ENCODE data around the gene COL6A1. TPM values are rescaled to one million over a fixed set of nuclear protein-coding genes. Genes with fewer than 3 reads are reported as not detected.
"Not testable (repeated sequence)": the region's sequence is repeated elsewhere in the genome, so short reads cannot be mapped to it uniquely, and the experiment has no call there.

The COL6A1 gene
- total RNA-seq, 1 experiment from 2014 or later: 193 TPM

DNA sequence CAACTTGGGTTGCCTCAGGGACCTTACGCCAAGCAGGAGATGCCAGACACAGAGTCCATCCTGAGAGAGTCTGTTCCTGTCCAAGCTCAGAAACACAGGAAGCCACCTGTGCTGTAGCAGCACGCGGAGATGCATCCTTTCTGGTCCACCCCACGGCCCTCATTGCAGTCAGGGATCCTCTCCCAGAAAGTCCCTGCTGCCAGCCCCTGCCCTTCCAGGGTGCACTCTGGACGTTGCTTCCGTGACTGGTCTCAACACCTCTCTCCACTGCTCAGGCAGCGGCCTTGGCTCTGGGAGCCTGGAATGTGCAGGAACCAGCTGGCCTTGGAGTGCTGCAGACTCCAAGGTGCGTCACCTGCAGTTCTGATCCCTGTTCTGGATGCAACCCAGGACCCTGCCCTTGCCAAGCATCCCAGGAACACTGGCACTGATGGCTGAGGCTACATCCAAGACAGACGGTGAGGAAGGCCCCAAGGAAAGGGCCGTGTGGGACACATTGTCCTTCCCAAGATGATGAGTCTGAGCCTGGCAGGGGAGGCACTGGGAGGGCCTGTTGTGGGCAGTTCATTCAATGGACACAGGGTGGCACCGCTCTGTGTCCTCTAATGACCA is 21.7 kb upstream of the COL6A1 start:
- TF ChIP-seq, protein P1, sequence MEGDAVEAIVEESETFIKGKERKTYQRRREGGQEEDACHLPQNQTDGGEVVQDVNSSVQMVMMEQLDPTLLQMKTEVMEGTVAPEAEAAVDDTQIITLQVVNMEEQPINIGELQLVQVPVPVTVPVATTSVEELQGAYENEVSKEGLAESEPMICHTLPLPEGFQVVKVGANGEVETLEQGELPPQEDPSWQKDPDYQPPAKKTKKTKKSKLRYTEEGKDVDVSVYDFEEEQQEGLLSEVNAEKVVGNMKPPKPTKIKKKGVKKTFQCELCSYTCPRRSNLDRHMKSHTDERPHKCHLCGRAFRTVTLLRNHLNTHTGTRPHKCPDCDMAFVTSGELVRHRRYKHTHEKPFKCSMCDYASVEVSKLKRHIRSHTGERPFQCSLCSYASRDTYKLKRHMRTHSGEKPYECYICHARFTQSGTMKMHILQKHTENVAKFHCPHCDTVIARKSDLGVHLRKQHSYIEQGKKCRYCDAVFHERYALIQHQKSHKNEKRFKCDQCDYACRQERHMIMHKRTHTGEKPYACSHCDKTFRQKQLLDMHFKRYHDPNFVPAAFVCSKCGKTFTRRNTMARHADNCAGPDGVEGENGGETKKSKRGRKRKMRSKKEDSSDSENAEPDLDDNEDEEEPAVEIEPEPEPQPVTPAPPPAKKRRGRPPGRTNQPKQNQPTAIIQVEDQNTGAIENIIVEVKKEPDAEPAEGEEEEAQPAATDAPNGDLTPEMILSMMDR (conservative IDR thresholded peaks at IDR 0.05): no peak
- Histone ChIP-seq H3K4me1 (ENCODE audit: insufficient read depth, low read length) (no peaks in the 10 kb centered on the region), H2BK20ac (ENCODE audit: low read depth, low read length, poor library complexity, severe bottlenecking) (no peak overlapping the region), H3K79me1 (ENCODE audit: insufficient read depth, low read depth, low read length, poor library complexity, severe bottlenecking) (no peaks in the 10 kb centered on the region), H3K4me2 (ENCODE audit: insufficient read depth, insufficient read length, low read length) (no peak overlapping the region), H2BK5ac (ENCODE audit: insufficient read length, low read length) (no peak overlapping the region), H2BK15ac (ENCODE audit: low read depth, low read length) (no peak overlapping the region), H3K9me3 (ENCODE audit: control insufficient read depth, low read depth, low read length) (peaks cover 17% of the 10 kb centered on the region), H3K14ac (ENCODE audit: insufficient read depth, low read length) (no peak overlapping the region), H2AK5ac (ENCODE audit: insufficient read length, low read length) (no peak overlapping the region), H3K23ac (ENCODE audit: insufficient read length, low read depth, low read length) (no peak overlapping the region), H4K91ac (ENCODE audit: insufficient read length, low read depth, low read length) (no peak overlapping the region), H2BK120ac (ENCODE audit: low read depth, low read length, poor library complexity, severe bottlenecking) (no peak overlapping the region), H3K27ac (ENCODE audit: insufficient read length, low read depth, low read length) (no peak overlapping the region), H4K8ac (replicated peaks; ENCODE audit: insufficient read length, low read depth, low read length) (no peak overlapping the region), H3K27me3 (ENCODE audit: insufficient read depth, low read length) (no peaks in the 10 kb centered on the region), H4K5ac (ENCODE audit: insufficient read length, low read depth, low read length) (no peak overlapping the region), H3K79me2 (ENCODE audit: insufficient read depth, low read length) (no peaks in the 10 kb centered on the region), H3T11ph (ENCODE audit: low read length) (no peak overlapping the region), H2BK12ac (ENCODE audit: insufficient read length, low read depth, low read length) (no peak overlapping the region), H3K18ac (ENCODE audit: insufficient read length, low read depth, low read length) (no peak overlapping the region), H3K9ac (ENCODE audit: extremely low read depth, insufficient read length, low read length) (no peak overlapping the region), H2AFZ (ENCODE audit: low read length) (no peak overlapping the region), H3K56ac (ENCODE audit: insufficient read length, low read depth, low read length) (no peak overlapping the region), H3K4ac (ENCODE audit: low read depth, low read length) (no peak overlapping the region), H3K23me2 (ENCODE audit: insufficient read length, low read depth, low read length, poor library complexity, severe bottlenecking) (no peaks in the 10 kb centered on the region), H4K20me1 (ENCODE audit: control insufficient read depth, insufficient read depth, insufficient read length) (no peaks in the 10 kb centered on the region)
- Mint-ChIP-seq H3K27me3 (ENCODE audit: low read depth) (peaks cover 61% of the 10 kb centered on the region), H3K36me3 (ENCODE audit: insufficient read depth in 1 of 3, low read depth in 3 of 3) (peaks cover 23 to 44% (median 42%) of the 10 kb centered on the region in 3 experiments), H3K9me3 (peaks cover 55 to 63% of the 10 kb centered on the region in 2 experiments), H3K4me1 (peaks cover 0 to 2% of the 10 kb centered on the region in 2 experiments; a peak in 1 of 4 replicates), H3K27ac (no peak overlapping the region), H3K4me3 (no peak overlapping the region)
- WGBS (ENCODE audit: extremely low coverage, insufficient read length, low lambda C conversion rate): no CpG with 5 or more reads among the region's 11 CpGs
- no peak for DNase-seq

DNA sequence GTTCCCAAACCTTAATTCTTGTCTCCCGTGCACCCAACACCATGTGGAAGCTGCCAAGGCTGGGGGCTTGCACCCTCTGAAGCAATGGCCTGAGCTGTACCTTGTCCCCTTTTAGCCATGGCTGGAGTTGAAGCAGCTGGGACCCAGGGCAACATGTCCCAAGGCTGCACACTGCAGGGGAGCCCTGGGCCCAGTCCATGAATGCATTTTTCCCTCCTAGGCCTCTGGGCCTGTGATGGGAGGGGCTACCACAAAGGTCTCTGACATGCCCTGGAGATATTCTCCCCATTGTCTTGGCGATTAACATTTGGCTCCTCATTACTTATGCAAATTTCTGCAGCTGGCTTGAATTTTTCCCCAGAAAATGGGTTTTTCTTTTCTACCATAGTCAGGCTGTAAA is 20.2 kb upstream of the COL6A1 start:
- not testable (repeated sequence) for H3K79me2 ChIP-seq (ENCODE audit: insufficient read depth, low read length); H3K56ac ChIP-seq (ENCODE audit: insufficient read length, low read depth, low read length); H3T11ph ChIP-seq (ENCODE audit: low read length); H3K4me1 Mint-ChIP-seq; H2BK5ac ChIP-seq (ENCODE audit: insufficient read length, low read length); H3K18ac ChIP-seq (ENCODE audit: insufficient read length, low read depth, low read length); H3K4ac ChIP-seq (ENCODE audit: low read depth, low read length); H3K23ac ChIP-seq (ENCODE audit: insufficient read length, low read depth, low read length); H2AK5ac ChIP-seq (ENCODE audit: insufficient read length, low read length); H2AFZ ChIP-seq (ENCODE audit: low read length); H3K23me2 ChIP-seq (ENCODE audit: insufficient read length, low read depth, low read length, poor library complexity, severe bottlenecking); H2BK12ac ChIP-seq (ENCODE audit: insufficient read length, low read depth, low read length); H3K4me1 ChIP-seq (ENCODE audit: insufficient read depth, low read length); H4K8ac ChIP-seq (replicated peaks; ENCODE audit: insufficient read length, low read depth, low read length); H3K27ac ChIP-seq (ENCODE audit: insufficient read length, low read depth, low read length); H4K20me1 ChIP-seq (ENCODE audit: control insufficient read depth, insufficient read depth, insufficient read length); H3K14ac ChIP-seq (ENCODE audit: insufficient read depth, low read length); H3K27me3 ChIP-seq (ENCODE audit: insufficient read depth, low read length); H3K4me3 Mint-ChIP-seq; H3K27ac Mint-ChIP-seq; H3K9ac ChIP-seq (ENCODE audit: extremely low read depth, insufficient read length, low read length); DNase-seq; H2BK20ac ChIP-seq (ENCODE audit: low read depth, low read length, poor library complexity, severe bottlenecking); H4K91ac ChIP-seq (ENCODE audit: insufficient read length, low read depth, low read length); H2BK120ac ChIP-seq (ENCODE audit: low read depth, low read length, poor library complexity, severe bottlenecking); H2BK15ac ChIP-seq (ENCODE audit: low read depth, low read length); H4K5ac ChIP-seq (ENCODE audit: insufficient read length, low read depth, low read length); H3K4me2 ChIP-seq (ENCODE audit: insufficient read depth, insufficient read length, low read length); H3K79me1 ChIP-seq (ENCODE audit: insufficient read depth, low read depth, low read length, poor library complexity, severe bottlenecking)
- Mint-ChIP-seq H3K9me3 (peaks cover 65 to 69% of the 10 kb centered on the region in 2 experiments), H3K36me3 (ENCODE audit: insufficient read depth in 1 of 3, low read depth in 3 of 3) (peaks cover 25 to 53% (median 50%) of the 10 kb centered on the region in 3 experiments), H3K27me3 (ENCODE audit: low read depth) (peaks cover 57% of the 10 kb centered on the region)
- peaks cover 17% of the 10 kb centered on the region for H3K9me3 ChIP-seq (ENCODE audit: control insufficient read depth, low read depth, low read length)
- no CpG with 5 or more reads among the region's 2 CpGs for WGBS (ENCODE audit: extremely low coverage, insufficient read length, low lambda C conversion rate)
